Activated gamma-delta T cell (primary cell): ENCODE data around the gene B3GNT4.
"Not testable (repeated sequence)": the region's sequence is repeated elsewhere in the genome, so short reads cannot be mapped to it uniquely, and the experiment has no call there.

Experiments
- DNase-seq: peaks from one replicate; lab custom pipeline; 2025; lab: John Stamatoyannopoulos, UW

Gene B3GNT4

GRCh38 chr12:122216445-122216844, 12.9 kb downstream of the B3GNT4 start:
- no peak for DNase-seq

GRCh38 chr12:122225683-122226365, 22.3 kb downstream of the B3GNT4 start, which contains the start of gene DIABLO:
Gene DIABLO (minus strand): TSS chr12:122226052. CDS start chr12:122226014, 38 bp downstream.
- peak; percentile 100 for DNase-seq

GRCh38 chr12:122226366-122227125, 23.0 kb downstream of the B3GNT4 start:
- no peak for DNase-seq

GRCh38 chr12:122227341-122227740, 23.8 kb downstream of the B3GNT4 start:
- DNase-seq: peak; percentile 69

DNA sequence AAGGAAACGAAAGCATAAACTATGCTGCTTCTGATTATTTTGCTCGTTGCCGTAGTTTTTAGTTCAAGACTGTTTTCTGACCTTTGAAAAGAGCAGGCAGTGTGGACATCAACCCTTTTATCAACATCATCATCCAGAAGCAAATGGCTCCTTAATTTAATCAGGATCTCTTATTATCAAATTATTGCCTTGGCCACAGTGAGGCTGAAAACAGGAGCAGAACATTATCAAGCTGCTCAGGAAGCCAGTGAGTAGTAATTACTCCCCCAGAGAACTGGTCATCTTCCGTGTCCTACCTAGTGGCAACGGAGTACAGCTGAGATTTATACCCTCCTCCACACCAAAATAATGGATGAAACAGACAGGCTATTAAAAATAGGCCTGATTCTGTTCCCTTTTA, 24.6 kb downstream of the B3GNT4 start:
- DNase-seq: no peak

- no peak for DNase-seq
These were observed 27.3 kb downstream of the B3GNT4 start for GRCh38 chr12:122230798-122231197.

GRCh38 chr12:122232691-122233090, 29.2 kb downstream of the B3GNT4 start:
- DNase-seq: no peak

- DNase-seq: no peak
These were observed 32.2 kb downstream of the B3GNT4 start for GRCh38 chr12:122235741-122236140.

GRCh38 chr12:122238861-122239260, 35.4 kb downstream of the B3GNT4 start:
- no peak for DNase-seq

DNA sequence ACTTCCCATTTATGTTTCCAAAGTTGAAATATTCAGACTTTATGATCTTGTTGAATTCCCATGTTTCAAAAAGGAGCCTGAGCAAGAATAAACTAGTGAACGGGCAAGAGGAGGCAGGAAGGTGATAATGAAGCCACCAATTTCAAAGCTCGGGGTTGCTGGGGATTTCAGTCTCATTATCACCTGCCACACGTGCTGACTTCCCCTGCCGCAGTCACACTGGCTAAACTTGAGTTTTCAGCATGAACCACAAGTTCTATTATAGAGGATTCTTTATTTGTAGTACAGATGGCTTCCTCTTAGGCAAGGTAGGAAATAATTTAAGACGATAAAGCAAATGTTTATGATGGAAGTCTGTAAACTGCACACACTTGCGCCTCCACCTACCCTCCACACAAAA, 40.5 kb downstream of the B3GNT4 start:
- DNase-seq: no peak

GRCh38 chr12:122244565-122245371, 41.3 kb downstream of the B3GNT4 start:
- no peak for DNase-seq

DNA sequence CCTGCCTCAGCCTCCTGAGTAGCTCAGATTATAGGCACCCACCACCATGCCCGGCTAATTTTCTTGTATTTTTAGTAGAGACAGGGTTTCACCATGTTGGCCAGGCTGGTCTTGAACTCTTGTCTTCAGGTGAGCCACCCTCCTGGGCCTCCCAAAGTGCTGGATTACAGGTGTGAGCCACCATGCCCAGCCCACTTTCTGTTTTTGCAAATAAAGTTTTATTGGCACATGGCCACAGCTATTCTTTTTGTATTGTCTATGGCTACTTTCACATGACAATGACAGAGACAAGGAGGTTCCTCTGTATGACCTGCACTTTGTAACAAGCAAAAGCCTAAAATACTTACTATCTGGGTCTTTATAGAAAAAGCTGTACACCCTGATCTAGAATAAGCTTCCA, 42.0 kb downstream of the B3GNT4 start:
- no peak for DNase-seq

DNA sequence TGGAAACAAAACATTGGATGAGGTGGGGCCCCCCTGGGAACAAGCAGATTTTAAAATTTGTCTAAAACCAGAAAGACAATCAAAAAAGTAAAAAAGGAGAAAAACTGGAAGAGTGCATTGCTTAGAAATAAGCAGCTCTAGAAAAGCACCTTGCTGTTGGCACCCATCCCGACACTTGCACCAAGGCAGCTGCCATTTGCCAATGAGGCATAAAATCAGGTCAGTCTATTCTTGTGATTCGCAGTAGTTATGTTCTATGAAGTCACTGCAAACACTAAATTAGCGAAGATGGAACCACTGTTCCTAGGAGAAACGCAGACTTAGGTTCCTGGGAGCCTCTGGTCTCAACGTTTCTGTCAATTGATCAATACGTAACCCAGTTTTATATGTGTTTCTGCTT, 46.5 kb downstream of the B3GNT4 start:
- no peak for DNase-seq

DNA sequence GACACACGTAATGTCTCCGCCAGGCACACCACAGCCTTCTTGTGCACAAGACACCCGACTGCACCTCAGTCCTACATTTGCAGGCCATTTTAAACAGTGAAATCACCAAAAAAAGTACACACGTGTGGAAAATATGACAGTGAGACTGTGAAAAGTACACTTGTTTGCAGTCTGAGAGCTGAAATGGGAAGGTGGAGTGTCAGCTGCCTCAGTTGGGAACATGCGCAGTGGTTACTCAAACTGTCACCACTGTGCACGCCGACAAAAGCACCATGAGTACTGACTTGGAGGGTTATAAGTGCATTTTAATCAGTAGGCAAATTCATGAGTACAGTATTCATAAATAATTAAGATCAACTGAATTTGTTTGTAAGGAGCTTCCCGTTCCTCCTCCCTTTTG, 47.0 kb downstream of the B3GNT4 start:
- no peak for DNase-seq

- not testable (repeated sequence) for DNase-seq
These were observed 55.0 kb downstream of the B3GNT4 start for GRCh38 chr12:122258462-122258861.
